OCI-LY1 (cell line): ENCODE results near the gene KLHL29.

Source experiments
- H2AFZ ChIP-seq: fragments of 200-600 bp; sonication (generic), shearing (Covaris generic); 2 replicates; pipeline ENCODE4 v1.6.0; 2014; ENCODE audit warnings: antibody characterized with exemption, mild to moderate bottlenecking, low read length
- H3F3A ChIP-seq: fragments of 200-600 bp; sonication (generic), shearing (Covaris generic); 2 replicates; pipeline ENCODE4 v1.6.0; 2014; ENCODE audit warnings: mild to moderate bottlenecking, antibody characterized with exemption, low read length, moderate library complexity; ENCODE audit not compliant: insufficient read depth
- H3K27ac ChIP-seq: fragments of 200-600 bp; sonication (generic); 2 replicates; pipeline ENCODE4 v1.5.1; 2014; ENCODE audit warnings: low read length, mixed run types, mild to moderate bottlenecking, low read depth; ENCODE audit not compliant: poor library complexity, severe bottlenecking
- H3K27me3 ChIP-seq: fragments of 200-600 bp; sonication (generic); 2 replicates; pipeline ENCODE4 v1.6.0; 2014; ENCODE audit warnings: antibody characterized with exemption, mild to moderate bottlenecking, low read length, moderate library complexity; ENCODE audit not compliant: insufficient read depth
- H3K36me3 ChIP-seq: fragments of 200-600 bp; sonication (generic); 2 replicates; pipeline ENCODE4 v1.6.1; 2014; ENCODE audit warnings: mild to moderate bottlenecking, antibody characterized with exemption, low read length, moderate library complexity, mixed read lengths; ENCODE audit not compliant: insufficient read depth
- H3K4me1 ChIP-seq: fragments of 200-600 bp; sonication (generic); 2 replicates; pipeline ENCODE4 v1.5.1; 2014; ENCODE audit warnings: mild to moderate bottlenecking, low read length, moderate library complexity; ENCODE audit not compliant: insufficient read depth, severe bottlenecking
- H3K4me2 ChIP-seq: fragments of 200-600 bp; sonication (generic), shearing (Covaris generic); 2 replicates; pipeline ENCODE4 v1.6.1; 2014; ENCODE audit warnings: low read length
- H3K4me3 ChIP-seq: fragments of 200-600 bp; sonication (generic); 2 replicates; pipeline ENCODE4 v1.5.1; 2014; ENCODE audit warnings: low read length, low read depth, mild to moderate bottlenecking, mixed read lengths; ENCODE audit not compliant: poor library complexity, severe bottlenecking
- H3K79me2 ChIP-seq: fragments of 200-600 bp; shearing (Covaris generic); 2 replicates; pipeline ENCODE4 v1.6.1; 2016; ENCODE audit warnings: mixed run types, low read length, mixed read lengths; ENCODE audit not compliant: insufficient read depth
- H3K9ac ChIP-seq: fragments of 200-600 bp; sonication (generic), shearing (Covaris generic); 2 replicates; pipeline ENCODE4 v1.6.1; 2014; ENCODE audit warnings: mild to moderate bottlenecking, low read length, mixed read lengths
- H3K9me2 ChIP-seq: fragments of 200-600 bp; sonication (generic), shearing (Covaris generic); 2 replicates; pipeline ENCODE4 v1.6.1; 2014; ENCODE audit warnings: low read depth, mild to moderate bottlenecking, low read length, mixed read lengths
- H3K9me3 ChIP-seq: fragments of 200-600 bp; shearing (Covaris generic); 2 replicates; pipeline ENCODE4 v1.6.1; 2014; ENCODE audit warnings: low read length, mixed read lengths
- H4K20me1 ChIP-seq: fragments of 200-600 bp; sonication (generic), shearing (Covaris generic); 2 replicates; pipeline ENCODE4 v1.6.0; 2016; ENCODE audit warnings: mild to moderate bottlenecking, low read length; ENCODE audit not compliant: insufficient read depth
- CTCF ChIP-seq: fragments of 200-600 bp; sonication (generic), shearing (Covaris generic); IDR thresholded peaks from 2 replicates; pipeline ENCODE4 v1.5.1; 2017; ENCODE audit warnings: mild to moderate bottlenecking, antibody characterized with exemption, low read length, moderate library complexity, mixed read lengths
- EZH2 ChIP-seq: fragments of 200-600 bp; sonication (generic), shearing (Covaris generic); IDR thresholded peaks from 2 replicates; pipeline ENCODE4 v1.8.0; 2017; ENCODE audit warnings: borderline replicate concordance, mixed run types, mild to moderate bottlenecking, antibody characterized with exemption, low read length, moderate library complexity, mixed read lengths

Gene KLHL29

GRCh38 chr2:23512778-23513177 lies 127.8 kb downstream of the KLHL29 start:
- no peaks in the 10 kb centered on the region for H3K4me1 ChIP-seq
- TF ChIP-seq CTCF (no peak), EZH2 (no peak)
- H3K4me2 ChIP-seq, result no peak overlapping the region
- H3K27ac ChIP-seq, result no peak overlapping the region
- H3K9me2 ChIP-seq, result no peaks in the 10 kb centered on the region
- H3K4me3 ChIP-seq, result no peak overlapping the region
- no peaks in the 10 kb centered on the region for H4K20me1 ChIP-seq
- peaks cover 10% of the 10 kb centered on the region; the same call in 1 of the 2 replicates for H3K27me3 ChIP-seq
- H3K9me3 ChIP-seq, result no peaks in the 10 kb centered on the region
- no peak overlapping the region for H3K9ac ChIP-seq
- H3K79me2 ChIP-seq, result no peaks in the 10 kb centered on the region
- H3F3A ChIP-seq, result no peaks in the 10 kb centered on the region
- H2AFZ ChIP-seq, result no peak overlapping the region
- no peaks in the 10 kb centered on the region for H3K36me3 ChIP-seq

- no peak for TF ChIP-seq CTCF
- TF ChIP-seq EZH2, result no peak
- Histone ChIP-seq H3K9me3 (no peaks in the 10 kb centered on the region), H2AFZ (no peak overlapping the region), H3K4me1 (no peaks in the 10 kb centered on the region), H3K9ac (no peak overlapping the region), H3K4me3 (no peak overlapping the region), H3K36me3 (no peaks in the 10 kb centered on the region), H3K27me3 (peaks cover 10% of the 10 kb centered on the region; the same call in 1 of the 2 replicates), H4K20me1 (no peaks in the 10 kb centered on the region), H3F3A (no peaks in the 10 kb centered on the region), H3K4me2 (no peak overlapping the region), H3K79me2 (no peaks in the 10 kb centered on the region), H3K9me2 (no peaks in the 10 kb centered on the region), H3K27ac (no peak overlapping the region)
Measured at GRCh38 chr2:23513245-23513871, 128.4 kb downstream of the KLHL29 start.

- no peaks in the 10 kb centered on the region for H3K4me1 ChIP-seq
- H3K27me3 ChIP-seq, result peaks cover 10% of the 10 kb centered on the region; the same call in 1 of the 2 replicates
- H3K4me2 ChIP-seq, result no peak overlapping the region
- no peak overlapping the region for H2AFZ ChIP-seq
- no peaks in the 10 kb centered on the region for H3K9me3 ChIP-seq
- H3K4me3 ChIP-seq, result no peak overlapping the region
- no peaks in the 10 kb centered on the region for H3F3A ChIP-seq
- H4K20me1 ChIP-seq, result no peaks in the 10 kb centered on the region
- H3K9me2 ChIP-seq, result no peaks in the 10 kb centered on the region
- TF ChIP-seq EZH2 (no peak), CTCF (no peak)
- H3K79me2 ChIP-seq, result no peaks in the 10 kb centered on the region
- no peaks in the 10 kb centered on the region for H3K36me3 ChIP-seq
- no peak overlapping the region for H3K9ac ChIP-seq
- no peak overlapping the region for H3K27ac ChIP-seq
Measured at GRCh38 chr2:23513872-23514793, 129.2 kb downstream of the KLHL29 start.
